Liver (tissue), 9 donors: ENCODE data around the gene OTUD1. TPM values are rescaled to one million over a fixed set of nuclear protein-coding genes. Genes with fewer than 3 reads are reported as not detected.

Experiments
- DNase-seq: peaks from one replicate; pipeline ENCODE4 v3.0.0-alpha.2; 2017; ENCODE audit warnings: low spot score
- H3K27ac ChIP-seq, 2 donors: one replicate each; pipeline ENCODE4 v1.7.0; 2013; ENCODE audit warnings: inconsistent platforms in 2 of 2, low read length in 2 of 2, control low read depth in 1 of 2, low read depth in 1 of 2, mild to moderate bottlenecking in 1 of 2
- H3K27me3 ChIP-seq, 4 donors: one replicate each; pipeline versions ENCODE4 v1.6.1 to v1.7.0; 2013; ENCODE audit warnings: low read length in 3 of 4, inconsistent platforms in 1 of 4, mild to moderate bottlenecking in 1 of 4, moderate library complexity in 1 of 4; ENCODE audit not compliant: control insufficient read depth in 4 of 4, insufficient read depth in 4 of 4
- H3K36me3 ChIP-seq, 4 donors: one replicate each; pipeline versions ENCODE4 v1.6.1 to v1.7.0; 2013; ENCODE audit warnings: low read length in 3 of 4, mild to moderate bottlenecking in 3 of 4, low read depth in 1 of 4, moderate library complexity in 1 of 4; ENCODE audit not compliant: control insufficient read depth in 4 of 4, insufficient read depth in 3 of 4
- H3K4me1 ChIP-seq, 4 donors: one replicate each; pipeline versions ENCODE4 v1.6.1 to v1.7.0; 2013; ENCODE audit warnings: low read length in 3 of 4, mild to moderate bottlenecking in 3 of 4, moderate library complexity in 1 of 4; ENCODE audit not compliant: control insufficient read depth in 4 of 4, insufficient read depth in 4 of 4
- H3K4me3 ChIP-seq, 3 donors: one replicate each; pipeline versions ENCODE4 v1.6.1 to v1.7.0; 2013; ENCODE audit warnings: low read length in 3 of 3, control low read depth in 1 of 3, low read depth in 1 of 3, mild to moderate bottlenecking in 1 of 3
- H3K9ac ChIP-seq, 2 donors: one replicate each; pipeline ENCODE4 v1.7.0; 2013; ENCODE audit warnings: low read length in 2 of 2, mild to moderate bottlenecking in 2 of 2, moderate library complexity in 2 of 2, control low read depth in 1 of 2, low read depth in 1 of 2
- H3K9me3 ChIP-seq, 4 donors: one replicate each; pipeline versions ENCODE4 v1.6.1 to v1.7.0; 2013; ENCODE audit warnings: low read length in 3 of 4; ENCODE audit not compliant: control insufficient read depth in 4 of 4
- EGR1 ChIP-seq, 2 donors: IDR thresholded peaks; 2 replicates each; pipeline ENCODE4 v1.6.1; 2016 to 2018; ENCODE audit warnings: antibody characterized with exemption in 2 of 2, low read depth in 2 of 2
- FOXA1 ChIP-seq: IDR thresholded peaks from 2 replicates; pipeline ENCODE4 v1.6.1; 2016; ENCODE audit warnings: antibody characterized with exemption
- FOXA2 ChIP-seq: IDR thresholded peaks from 2 replicates; pipeline ENCODE4 v1.6.1; 2016; ENCODE audit warnings: antibody characterized with exemption
- GABPA ChIP-seq, 2 donors: IDR thresholded peaks in 1 of 2; conservative IDR thresholded peaks in 1 of 2; 2 replicates each; pipeline ENCODE4 v1.6.1; 2016; ENCODE audit warnings: antibody characterized with exemption in 2 of 2, mild to moderate bottlenecking in 1 of 2, moderate library complexity in 1 of 2
- HNF4A ChIP-seq, 2 donors: conservative IDR thresholded peaks; 2 replicates each; pipeline ENCODE4 v1.6.1; 2016; ENCODE audit warnings: antibody characterized with exemption in 2 of 2, mild to moderate bottlenecking in 2 of 2
- MAX ChIP-seq: IDR thresholded peaks from 2 replicates; pipeline ENCODE4 v1.6.1; 2016; ENCODE audit warnings: antibody characterized with exemption
- NR2F2 ChIP-seq: IDR thresholded peaks from 2 replicates; pipeline ENCODE4 v1.6.1; 2016; ENCODE audit warnings: antibody characterized with exemption
- RAD21 ChIP-seq, 2 donors: IDR thresholded peaks; 2 replicates each; pipeline ENCODE4 v1.6.1; 2016; ENCODE audit warnings: antibody characterized with exemption in 2 of 2, mild to moderate bottlenecking in 2 of 2
- REST ChIP-seq: IDR thresholded peaks from 2 replicates; pipeline ENCODE4 v1.6.1; 2016; ENCODE audit warnings: antibody characterized with exemption, mild to moderate bottlenecking
- RXRA ChIP-seq, 2 donors: IDR thresholded peaks; 2 replicates each; pipeline ENCODE4 v1.6.1; 2017 to 2018; ENCODE audit warnings: antibody characterized with exemption in 2 of 2, mild to moderate bottlenecking in 1 of 2
- TAF1 ChIP-seq: conservative IDR thresholded peaks from 2 replicates; pipeline ENCODE4 v1.6.1; 2016; ENCODE audit warnings: antibody characterized with exemption, mild to moderate bottlenecking
- WGBS: extraction: QIAGEN DNeasy Blood & Tissue Kit; methylation state at CpG from one replicate; pipeline ENCODE4 v1.1.7; 2013; 5-methylcytosine and 5-hydroxymethylcytosine counted together
- polyA plus RNA-seq, 2 donors: library from polyadenylated mRNA; stranded (reverse) in 1 of 2; unstranded in 1 of 2; fragments of 200-250 nt in 1 of 2; fragments of >200 nt in 1 of 2; fragmentation: Nextera tagmentation in 1 of 2; extraction: Ambion mirVana in 1 of 2; gene quantifications; one replicate each; pipeline versions ENCODE4 v1.2.1 to v1.2.3, GENCODE V29; 2013 to 2015
- total RNA-seq, 2 donors: library from RNA; depleted of rRNA; stranded (reverse); fragments of >200 nt; gene quantifications; one replicate each; pipeline ENCODE4 v1.2.3, GENCODE V29; 2014
- TF ChIP-seq, protein P1 (sequence below): fragments of 150-350 bp; IDR thresholded peaks from 2 replicates; pipeline ENCODE4 v1.5.1; 2017; ENCODE audit warnings: improper control_type of control experiment, low read depth, low read length; ENCODE audit not compliant: missing input control
- donor health status: healthy.
- donor health status: healthy.
- donor health status: healthy.
- donor health status: healthy.
- donor health status: healthy.

Gene OTUD1
- total and polyA plus RNA-seq, 4 donors, result 1.5 to 5.9 (median 2.9) TPM

- no peaks in the 10 kb centered on the region for H3K4me1 ChIP-seq
- TF ChIP-seq FOXA1 (no peak), FOXA2 (no peak), EGR1 (IDR thresholded peaks at IDR 0.05; ENCODE audit: low read depth in 2 of 2) (no peak), NR2F2 (no peak), RAD21 (IDR thresholded peaks at IDR 0.05) (no peak), TAF1 (no peak), HNF4A (conservative IDR thresholded peaks at IDR 0.05) (no peak)
- no peaks in the 10 kb centered on the region for H3K27me3 ChIP-seq
- no peaks in the 10 kb centered on the region for H3K36me3 ChIP-seq
- DNase-seq, result no peak
- WGBS, result 92% methylated on average over 2 of the region's 2 CpGs
- H3K9me3 ChIP-seq, result no peaks in the 10 kb centered on the region
- H3K9ac ChIP-seq, result no peak overlapping the region
- no peak overlapping the region for H3K27ac ChIP-seq
- no peak overlapping the region for H3K4me3 ChIP-seq
These were observed 42.2 kb upstream of the OTUD1 start for GRCh38 chr10:23396695-23397094.

DNA sequence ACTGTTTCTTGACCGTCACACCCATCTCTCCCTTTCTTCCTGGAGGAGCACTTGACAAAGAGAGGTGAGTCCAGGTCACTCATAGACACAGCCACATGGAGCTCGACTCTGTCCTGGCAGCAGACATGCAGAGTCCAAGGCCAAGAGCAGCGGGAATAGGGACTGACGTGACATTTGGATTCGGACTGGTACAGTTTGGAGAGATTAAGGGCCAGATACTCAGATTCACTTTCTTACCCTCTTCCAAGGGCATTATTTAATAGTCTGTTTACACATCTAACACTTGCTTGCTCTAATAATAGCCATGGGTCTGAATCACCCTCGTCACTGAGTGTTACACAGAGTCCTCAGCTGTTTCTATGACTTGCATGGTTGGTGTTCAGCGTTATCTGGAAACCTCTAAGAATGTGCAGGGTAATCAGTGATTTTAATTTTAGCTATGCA is 39.2 kb upstream of the OTUD1 start:
- H3K36me3 ChIP-seq, result no peaks in the 10 kb centered on the region
- H3K27me3 ChIP-seq, result no peaks in the 10 kb centered on the region
- H3K9ac ChIP-seq, result no peak overlapping the region
- no peaks in the 10 kb centered on the region for H3K9me3 ChIP-seq
- no peak overlapping the region for H3K27ac ChIP-seq
- H3K4me1 ChIP-seq, result no peaks in the 10 kb centered on the region
- no peak for TF ChIP-seq NR2F2
- no peak for TF ChIP-seq FOXA1
- TF ChIP-seq HNF4A (conservative IDR thresholded peaks at IDR 0.05), result no peak
- 79% methylated on average over 7 of the region's 7 CpGs for WGBS
- DNase-seq, result no peak
- H3K4me3 ChIP-seq, result no peak overlapping the region

DNA sequence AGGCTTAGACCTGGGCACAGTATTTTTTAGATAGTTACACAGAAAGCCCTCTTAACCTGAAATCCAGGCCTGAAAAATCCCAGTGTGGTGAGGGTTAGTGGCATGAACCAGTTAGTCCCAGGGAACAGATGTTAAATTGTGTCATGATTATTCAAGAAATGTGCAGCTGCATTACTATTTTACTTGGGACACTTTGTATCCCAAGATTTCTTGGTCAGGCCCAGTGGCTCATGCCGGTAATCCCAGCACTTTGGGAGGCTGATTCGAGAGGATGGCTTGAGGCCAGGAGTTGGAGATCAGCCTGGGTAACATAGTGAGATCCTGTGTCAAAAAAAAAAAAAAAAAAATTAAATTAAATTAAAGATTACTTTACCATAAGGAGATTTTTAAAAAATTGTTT is 36.0 kb upstream of the OTUD1 start:
- H3K4me1 ChIP-seq, result no peaks in the 10 kb centered on the region
- H3K27ac ChIP-seq, result no peak overlapping the region
- TF ChIP-seq EGR1 (IDR thresholded peaks at IDR 0.05; ENCODE audit: low read depth in 2 of 2) (no peak), HNF4A (conservative IDR thresholded peaks at IDR 0.05) (no peak), MAX (no peak), FOXA1 (no peak), RXRA (IDR thresholded peaks at IDR 0.05) (no peak), REST (no peak), GABPA (IDR thresholded peaks at IDR 0.05 in 1 of 2, conservative IDR thresholded peaks at IDR 0.05 in 1 of 2) (no peak), RAD21 (IDR thresholded peaks at IDR 0.05) (no peak)
- TF ChIP-seq, protein P1, sequence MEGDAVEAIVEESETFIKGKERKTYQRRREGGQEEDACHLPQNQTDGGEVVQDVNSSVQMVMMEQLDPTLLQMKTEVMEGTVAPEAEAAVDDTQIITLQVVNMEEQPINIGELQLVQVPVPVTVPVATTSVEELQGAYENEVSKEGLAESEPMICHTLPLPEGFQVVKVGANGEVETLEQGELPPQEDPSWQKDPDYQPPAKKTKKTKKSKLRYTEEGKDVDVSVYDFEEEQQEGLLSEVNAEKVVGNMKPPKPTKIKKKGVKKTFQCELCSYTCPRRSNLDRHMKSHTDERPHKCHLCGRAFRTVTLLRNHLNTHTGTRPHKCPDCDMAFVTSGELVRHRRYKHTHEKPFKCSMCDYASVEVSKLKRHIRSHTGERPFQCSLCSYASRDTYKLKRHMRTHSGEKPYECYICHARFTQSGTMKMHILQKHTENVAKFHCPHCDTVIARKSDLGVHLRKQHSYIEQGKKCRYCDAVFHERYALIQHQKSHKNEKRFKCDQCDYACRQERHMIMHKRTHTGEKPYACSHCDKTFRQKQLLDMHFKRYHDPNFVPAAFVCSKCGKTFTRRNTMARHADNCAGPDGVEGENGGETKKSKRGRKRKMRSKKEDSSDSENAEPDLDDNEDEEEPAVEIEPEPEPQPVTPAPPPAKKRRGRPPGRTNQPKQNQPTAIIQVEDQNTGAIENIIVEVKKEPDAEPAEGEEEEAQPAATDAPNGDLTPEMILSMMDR, result no peak
- 88% methylated on average over 2 of the region's 2 CpGs for WGBS
- H3K36me3 ChIP-seq, result no peaks in the 10 kb centered on the region
- no peak for DNase-seq
- no peaks in the 10 kb centered on the region for H3K9me3 ChIP-seq
- no peaks in the 10 kb centered on the region for H3K27me3 ChIP-seq
- H3K4me3 ChIP-seq, result no peak overlapping the region
- H3K9ac ChIP-seq, result no peak overlapping the region
